GOT3 (cell line): ENCODE measurements around the gene CCDC74B.
"Not testable (repeated sequence)": the region's sequence is repeated elsewhere in the genome, so short reads cannot be mapped to it uniquely, and the experiment has no call there.

ENCODE experiments used
- DNase-seq: peaks from one replicate; lab custom pipeline; 2025; ENCODE audit warnings: mixed read lengths; lab: John Stamatoyannopoulos, UW

CCDC74B gene

DNA sequence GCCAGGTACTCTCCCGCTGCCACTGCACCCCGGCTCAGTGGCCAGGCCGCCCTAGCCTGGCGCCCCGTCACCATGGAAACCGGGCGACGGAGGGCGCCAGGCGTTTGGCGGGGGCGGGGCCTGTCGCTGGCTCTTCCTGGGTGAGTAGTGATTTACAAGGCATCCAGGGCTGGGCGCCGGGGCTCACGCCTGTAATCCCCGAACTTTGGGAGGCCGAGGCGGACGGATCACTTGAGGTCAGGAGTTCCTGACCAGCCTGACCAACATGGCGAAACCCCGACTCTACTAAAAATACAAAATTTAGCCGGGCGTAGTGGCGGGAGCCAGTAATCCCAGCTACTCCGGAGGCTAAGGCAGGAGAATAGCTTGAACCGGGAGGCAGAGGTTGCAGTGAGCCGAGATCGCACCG lies at the start of gene CCDC74B:
Gene CCDC74B, minus strand, starts transcription at position 107 of the 409 bp plus-strand sequence. CDS start 116 bp downstream, outside the sequence.
- DNase-seq, result peak; percentile 36

DNA sequence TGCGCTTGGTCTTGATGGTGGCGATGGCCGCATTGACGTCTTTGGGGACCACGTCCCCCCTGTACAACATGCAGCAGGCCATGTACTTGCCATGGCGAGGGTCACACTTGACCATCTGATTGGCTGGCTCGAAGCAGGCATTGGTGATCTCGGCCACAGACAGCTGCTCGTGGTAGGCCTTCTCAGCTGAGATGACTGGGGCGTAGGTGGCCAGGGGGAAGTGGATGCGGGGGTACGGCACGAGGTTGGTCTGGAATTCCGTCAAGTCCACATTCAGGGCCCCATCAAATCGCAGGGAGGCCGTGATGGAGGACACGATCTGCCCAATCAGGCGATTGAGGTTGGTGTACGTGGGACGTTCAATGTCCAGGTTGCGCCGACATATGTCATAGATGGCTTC lies 48.9 kb upstream of the CCDC74B start:
- not testable (repeated sequence) for DNase-seq

DNA sequence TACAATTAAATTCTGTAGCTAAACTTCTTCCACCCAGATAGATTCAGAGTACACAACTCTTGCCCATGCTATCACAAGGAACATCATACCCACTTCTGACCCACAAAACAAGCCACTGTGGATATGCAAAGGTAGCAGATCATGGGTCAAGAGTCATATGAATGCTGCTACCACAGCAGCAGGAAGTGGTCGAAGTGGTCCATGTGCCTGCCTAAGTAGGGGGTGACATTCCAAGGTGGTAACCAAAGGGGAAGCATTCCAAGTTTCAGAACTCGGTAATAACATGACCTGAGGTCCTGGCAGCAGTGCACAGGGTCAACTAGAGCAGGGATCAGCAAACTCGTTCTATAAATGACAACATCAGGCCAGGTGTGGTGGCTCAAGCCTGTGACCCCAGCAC lies 47.5 kb upstream of the CCDC74B start:
- not testable (repeated sequence) for DNase-seq

DNA sequence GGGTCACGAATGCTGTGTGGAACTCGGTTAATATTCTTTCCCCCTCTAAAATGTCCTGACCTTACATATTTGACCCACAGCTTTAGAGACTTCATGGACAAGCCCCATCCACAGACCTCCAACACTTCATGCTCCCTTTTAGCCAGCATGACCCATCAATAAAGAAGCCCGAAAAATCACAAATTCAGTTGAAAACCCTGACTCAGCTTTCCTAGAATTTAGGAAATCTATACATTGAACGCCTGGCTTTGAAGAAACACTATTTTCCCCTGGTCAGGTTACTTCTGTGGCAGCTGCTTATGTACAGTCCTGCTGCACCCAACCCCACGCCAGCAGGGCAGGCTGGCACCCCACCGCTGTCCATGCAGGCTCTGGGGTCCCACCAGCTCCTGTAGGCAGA lies 46.4 kb upstream of the CCDC74B start:
- not testable (repeated sequence) for DNase-seq

DNA sequence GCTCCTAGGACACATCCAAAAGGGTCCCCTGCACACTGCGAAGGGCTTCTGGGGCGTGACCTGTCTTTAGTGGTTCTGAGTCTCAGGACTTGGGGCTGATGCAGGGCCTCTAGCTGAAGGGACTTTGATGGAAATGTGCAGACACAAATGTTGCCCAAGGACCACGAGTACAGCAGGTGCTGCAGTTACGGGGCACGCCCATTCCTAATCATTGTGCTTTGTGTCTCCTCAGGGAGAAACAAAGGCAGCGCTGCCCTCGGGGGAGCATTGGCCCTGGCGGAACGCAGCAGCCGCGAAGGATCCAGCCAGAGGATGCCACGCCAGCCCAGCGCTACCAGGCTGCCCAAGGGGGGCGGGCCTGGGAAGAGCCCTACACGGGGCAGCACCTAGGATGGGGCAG lies 45.3 kb upstream of the CCDC74B start:
- DNase-seq, result no peak

DNA sequence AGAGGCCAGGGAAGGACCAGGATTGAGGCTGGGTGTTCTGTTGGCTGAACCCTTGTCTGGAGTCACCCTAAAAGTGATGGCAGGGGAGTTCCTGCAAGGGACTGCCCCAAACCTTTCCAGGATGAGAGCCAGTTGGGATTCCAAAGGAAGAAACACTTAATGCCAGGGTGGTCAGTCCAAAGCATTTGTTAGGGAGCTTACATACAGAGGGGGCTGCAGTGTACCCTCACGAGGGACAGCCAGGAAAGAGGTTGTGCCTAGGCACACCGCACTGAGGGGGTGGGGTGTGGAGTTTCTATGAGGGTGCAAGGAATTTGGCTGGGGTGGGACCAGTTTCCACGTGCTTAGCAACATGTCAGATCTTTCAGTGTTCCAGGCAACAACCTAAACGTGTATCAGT lies 44.0 kb upstream of the CCDC74B start:
- DNase-seq, result not testable (repeated sequence)

DNA sequence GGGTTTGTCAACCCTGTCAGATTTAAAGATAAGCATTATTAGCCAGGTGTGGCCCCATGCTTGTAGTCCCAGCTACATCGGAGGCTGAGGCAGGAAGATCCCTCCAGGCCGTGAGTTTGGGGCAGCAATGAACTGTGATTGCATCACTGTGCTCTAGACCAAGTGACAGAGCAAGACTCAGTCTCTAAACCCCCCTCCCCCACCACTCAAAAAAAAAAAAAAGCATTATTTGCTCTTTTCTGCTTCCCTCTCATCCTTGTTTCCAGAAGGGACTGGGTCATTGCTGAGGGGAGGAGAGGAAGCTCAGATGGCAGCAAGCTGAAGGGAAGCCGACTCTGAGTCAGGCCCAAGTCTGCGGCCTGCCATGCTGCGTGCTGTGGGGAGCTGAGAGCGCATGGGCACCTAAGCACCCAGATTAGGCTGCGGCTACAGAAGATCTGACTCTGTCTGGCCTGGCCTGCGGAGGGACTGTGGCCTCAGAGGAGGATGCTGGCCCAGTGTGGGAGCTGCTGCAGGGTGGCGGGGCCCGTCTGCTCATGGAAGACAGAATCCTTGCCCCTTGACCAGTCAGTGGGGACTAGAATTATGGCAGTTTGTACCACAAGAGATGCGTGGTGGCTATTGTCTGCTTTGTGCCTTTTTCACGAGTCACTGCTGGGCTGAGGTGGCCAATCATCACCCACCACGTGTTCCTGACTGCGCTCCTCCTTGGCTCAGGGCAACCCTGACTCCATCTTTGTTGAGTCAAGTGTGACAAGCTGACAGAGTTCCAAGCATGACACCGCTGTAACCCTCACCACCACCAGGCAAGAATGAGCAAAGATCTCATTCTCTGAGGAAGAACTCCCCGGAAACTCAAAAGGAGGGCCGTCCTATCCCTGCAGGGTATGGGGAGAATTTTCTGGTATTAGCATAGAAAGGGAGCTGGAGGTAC lies 43.2 kb upstream of the CCDC74B start:
- DNase-seq, result not testable (repeated sequence)

DNA sequence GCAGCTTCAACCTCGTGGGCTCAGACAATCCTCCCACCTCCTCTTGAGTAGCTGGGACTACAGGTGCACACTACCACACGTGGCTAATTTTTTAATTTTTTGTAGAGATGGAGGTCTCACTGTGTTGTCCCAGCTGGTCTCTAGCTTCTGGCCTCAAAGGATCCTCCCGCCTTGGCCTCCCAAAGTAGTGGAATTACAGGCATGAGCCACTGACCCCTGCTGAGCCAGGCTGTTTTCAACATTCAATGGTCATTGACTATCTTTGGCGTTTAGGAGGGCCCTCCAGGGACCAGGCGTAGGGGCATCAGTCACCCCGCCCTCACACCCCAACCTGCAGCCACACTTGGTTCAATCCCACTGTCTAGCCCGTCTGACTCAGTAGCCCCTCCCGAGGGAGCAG lies 42.4 kb upstream of the CCDC74B start:
- no peak for DNase-seq

DNA sequence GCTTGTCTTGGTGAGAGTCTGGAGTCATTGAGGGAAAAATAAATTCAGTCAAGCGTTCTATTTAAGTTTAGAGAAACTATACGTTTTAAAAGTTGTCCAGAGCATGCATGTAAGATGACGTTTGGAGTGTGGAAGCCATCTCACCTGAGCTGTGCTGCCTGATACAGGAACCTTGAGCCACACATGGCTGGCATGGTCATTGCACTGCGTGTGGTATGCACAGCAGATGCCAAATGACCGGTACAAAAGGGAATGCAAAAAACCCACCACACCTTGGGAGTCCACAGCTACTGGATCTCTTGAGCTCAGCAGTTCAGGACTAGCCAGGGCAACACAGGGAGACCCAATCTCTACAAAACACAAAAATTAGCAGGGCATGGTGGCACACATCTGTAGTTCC lies 41.5 kb upstream of the CCDC74B start:
- no peak for DNase-seq

DNA sequence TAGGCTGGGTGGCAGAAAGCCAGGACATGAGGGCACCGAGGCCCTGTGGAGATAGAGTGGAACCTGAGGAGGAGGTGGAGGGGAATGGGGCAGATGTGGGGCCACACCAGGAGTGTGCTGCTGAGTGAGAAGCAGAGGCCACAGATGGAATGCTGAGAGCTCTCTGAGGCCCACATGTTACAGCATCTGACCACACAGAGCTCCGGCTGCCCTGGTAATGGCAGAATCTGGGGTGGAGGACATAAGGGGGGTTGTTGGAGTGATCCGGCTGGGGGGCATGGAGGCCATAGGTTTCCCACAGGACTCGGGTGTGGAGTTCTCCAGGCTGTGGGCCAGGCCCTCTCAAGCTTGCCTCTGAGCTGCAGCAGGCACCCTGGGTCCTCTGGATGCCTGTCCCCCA lies 41.0 kb upstream of the CCDC74B start:
- no peak for DNase-seq

DNA sequence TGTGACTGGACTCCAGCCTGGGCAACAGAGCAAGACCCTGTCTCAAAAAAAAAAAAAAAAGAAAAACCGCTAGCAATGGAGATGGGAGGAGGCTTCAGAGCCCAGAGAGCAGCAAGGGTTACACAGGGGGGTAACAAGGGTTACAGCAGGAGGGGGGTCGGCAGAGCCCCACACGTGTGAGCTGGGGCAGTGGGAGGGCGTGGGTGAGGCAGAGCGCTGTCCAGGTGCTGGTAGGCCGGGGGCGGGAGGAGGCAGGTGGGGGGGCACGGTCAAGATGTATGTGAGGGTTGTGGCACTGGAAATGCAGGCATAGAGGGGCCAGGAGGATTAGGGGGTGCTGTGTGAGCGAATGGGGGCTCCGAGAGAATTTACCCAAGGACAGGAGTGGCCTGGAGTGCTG lies 40.5 kb upstream of the CCDC74B start:
- DNase-seq, result no peak

DNA sequence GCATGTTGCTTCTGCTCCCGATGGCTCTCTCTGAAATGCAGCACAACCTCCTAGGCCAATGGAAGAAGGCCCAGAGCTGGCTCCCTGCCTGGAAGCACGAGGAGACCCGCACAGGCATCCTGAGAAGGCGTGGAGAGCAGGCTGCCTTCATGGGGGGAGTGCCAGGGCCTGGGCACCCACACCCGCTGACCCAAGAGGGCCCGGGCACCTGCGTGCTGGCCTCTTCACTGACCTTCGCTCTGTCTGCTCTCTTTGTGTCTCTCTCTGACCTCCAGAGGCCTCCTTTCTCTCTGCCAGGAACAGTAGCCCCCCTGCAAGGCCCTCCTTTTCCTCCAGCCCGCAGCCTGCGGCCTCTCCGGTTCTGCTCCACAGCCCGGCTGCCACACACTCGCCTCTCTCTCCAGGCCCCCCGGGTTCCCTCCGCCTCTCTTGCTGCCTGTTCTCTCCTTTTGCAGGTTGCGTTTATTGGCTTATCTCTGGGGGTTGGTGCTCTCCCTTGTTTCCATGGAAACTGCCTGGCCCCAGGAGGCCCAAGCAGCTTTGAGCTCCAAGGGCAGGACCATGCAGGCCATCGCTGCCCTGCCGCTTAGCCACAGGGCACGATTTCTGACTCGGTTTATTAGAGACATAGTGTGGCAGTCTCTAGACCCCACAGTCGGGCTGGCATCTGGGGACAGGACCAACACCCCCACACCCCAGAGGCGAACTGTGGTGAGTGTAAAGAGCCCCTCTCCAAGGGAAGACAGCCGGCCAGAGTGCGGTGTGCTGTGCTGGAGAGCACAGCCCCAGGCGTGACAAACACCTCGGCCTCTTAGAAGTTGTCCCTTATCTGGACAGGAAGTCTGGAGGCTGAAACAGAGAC lies 38.8 kb upstream of the CCDC74B start:
- no peak for DNase-seq

DNA sequence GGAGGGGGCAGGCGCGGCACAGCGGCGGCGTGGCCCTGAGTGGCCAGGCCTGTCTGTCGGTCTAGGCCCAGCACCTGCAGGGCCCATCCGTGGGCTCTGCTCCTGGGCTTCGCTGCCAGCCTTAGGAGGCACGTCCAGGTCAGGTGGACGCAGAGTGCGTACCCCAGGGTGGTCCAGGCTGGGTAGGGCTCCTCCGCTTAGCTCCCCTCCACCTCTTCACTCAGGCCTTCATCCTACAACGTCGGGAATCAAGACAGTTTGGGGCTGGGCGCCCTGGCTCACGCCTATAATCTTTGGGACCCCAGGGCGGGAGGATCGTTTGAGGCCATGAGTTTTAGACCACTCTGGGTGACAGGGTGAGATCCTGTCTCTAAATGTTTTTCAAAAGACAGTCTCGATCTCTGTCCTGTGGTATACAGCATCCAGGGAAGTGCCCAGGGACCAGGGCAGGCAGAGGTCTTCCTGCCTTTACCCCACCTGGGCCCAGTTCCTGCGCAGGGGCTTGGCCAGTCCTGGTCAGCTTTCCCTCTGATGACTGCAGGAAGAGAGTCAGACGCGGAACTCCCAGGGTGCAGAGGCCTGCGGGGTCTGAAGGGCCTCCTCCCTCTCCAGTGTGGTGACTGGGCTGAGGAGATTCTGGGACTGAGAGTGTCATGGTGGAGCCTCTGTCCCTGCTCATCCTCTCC lies 38.1 kb upstream of the CCDC74B start:
- not testable (repeated sequence) for DNase-seq

DNA sequence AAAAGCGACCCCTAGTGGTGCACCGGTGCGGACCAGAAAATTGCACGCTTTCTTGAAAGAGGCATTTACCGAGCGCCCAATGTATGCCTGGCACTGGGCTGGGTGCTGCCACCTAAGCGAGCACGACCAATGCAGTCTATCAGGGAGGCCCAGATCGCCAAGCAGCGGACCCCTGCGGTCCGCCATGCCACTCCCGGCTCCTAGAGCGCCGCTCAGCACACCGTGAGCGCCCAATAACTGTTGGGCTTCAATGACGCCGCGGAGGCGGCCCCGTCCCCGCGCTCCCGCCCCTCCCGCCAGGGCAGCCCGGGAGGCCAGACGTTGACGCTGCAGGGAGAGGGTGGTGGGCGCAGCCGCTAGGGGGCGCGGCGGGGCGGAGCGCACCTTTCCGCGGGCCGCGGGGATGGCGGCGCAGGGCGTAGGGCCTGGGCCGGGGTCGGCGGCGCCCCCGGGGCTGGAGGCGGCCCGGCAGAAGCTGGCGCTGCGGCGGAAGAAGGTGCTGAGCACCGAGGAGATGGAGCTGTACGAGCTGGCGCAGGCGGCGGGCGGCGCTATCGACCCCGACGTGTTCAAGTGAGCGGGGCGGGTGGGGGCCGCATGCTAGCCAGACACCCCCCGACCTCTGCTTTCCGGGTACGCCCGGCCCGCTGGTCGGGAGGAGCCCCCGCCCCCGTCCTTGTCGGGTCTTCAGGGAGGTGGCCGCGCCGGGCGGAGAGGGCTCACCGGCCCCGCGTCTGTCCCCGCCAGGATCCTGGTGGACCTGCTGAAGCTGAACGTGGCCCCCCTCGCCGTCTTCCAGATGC lies 37.2 kb upstream of the CCDC74B start, which contains the start of gene MZT2B:
Gene MZT2B, plus strand, starts transcription at position 383 of the 803 bp plus-strand sequence. Its CDS starts 21 bp downstream, at position 404.
- DNase-seq, result peak; percentile 75

DNA sequence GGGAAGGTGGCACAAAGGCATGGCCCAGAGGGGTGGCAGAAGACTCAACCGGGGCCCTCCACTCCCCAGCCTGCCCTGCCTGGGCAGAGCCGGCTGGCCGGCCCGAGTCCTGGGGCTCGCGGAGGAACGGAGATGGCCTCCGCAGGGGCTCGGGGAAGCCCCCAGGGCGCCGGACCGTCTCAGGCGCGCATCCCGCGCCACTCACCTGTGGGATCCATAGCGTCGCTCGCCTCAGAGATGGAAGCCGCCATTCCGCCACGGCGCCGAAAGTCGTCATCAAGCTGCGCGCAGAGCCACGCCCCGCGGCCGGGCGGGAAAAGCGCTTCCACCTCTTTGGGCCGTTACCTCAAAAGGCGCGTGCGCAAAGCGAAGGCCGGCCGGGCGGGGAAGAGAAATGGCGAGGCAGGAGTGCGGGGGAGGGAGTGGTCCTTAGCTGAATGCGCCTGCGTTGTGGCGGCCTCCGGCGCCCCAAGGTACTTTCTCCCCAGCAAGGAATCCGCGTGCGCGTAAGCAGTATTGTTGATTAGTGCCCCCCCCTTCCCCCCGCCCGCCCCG lies 36.5 kb upstream of the CCDC74B start, which contains the start of gene SMPD4:
Gene SMPD4, minus strand, starts transcription at position 278 of the 555 bp plus-strand sequence. CDS start 5,010 bp downstream, outside the sequence.
- DNase-seq, result peak; percentile 94

DNA sequence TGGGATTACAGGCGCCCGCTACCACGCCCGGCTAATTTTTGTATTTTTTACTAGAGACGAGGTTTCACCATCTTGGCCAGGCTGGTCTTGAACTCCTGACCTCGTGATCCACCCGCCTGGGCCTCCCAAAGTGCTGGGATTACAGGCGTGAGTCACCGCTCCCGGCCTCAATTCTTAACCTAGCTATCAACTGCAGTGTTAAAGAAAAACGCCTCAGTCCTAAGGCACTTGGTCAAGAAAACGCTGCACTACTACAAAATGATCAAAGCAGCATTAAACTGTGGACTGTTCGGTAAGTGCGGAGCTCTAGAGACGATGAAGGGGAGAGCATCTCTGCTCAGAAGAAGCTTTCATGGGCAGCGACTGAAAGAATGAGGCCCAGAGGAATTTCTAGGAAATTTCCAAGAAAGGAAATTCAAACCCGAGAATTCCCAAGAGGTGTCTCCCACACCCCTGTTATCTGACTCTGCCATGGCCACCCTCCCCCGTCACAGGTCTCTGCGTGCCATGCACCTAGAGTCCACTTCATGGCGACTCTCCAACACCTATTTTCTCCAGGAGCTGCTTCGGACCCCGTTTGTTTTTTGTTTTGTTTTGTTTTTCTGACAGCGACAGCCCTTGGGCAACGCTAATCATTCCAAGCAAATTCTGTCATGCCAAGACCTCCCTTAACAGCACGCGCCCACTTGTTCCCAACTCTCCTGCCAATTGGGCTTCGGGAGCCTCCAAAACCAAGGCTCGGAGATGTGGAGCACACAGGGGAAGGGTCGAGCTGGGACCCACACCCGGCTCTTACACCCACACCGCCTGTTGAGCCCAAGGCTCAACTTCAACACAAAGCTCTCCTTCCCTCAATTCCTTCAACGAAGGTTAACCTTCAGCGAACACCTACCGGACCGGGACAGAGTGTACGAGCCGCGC lies 35.8 kb upstream of the CCDC74B start:
- not testable (repeated sequence) for DNase-seq

DNA sequence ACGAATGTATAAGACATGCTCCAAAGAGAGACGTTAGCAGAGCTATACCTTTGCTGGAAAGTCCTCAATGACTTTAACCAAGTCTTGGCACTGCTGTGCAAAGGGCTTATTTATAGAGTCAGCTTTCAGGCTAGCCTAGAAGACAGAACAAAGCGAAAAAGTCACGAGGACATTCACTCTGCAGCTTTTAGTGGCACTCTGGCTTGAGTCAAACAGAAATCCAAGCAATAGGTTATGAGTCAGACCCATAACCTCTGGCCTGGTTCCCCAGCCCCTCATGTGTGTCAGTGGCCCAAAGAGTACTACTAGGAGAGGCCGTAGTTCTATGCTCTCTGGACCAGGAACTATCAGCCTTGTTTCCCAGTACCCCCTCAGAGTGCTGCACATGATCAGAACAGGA lies 30.0 kb upstream of the CCDC74B start:
- DNase-seq, result not testable (repeated sequence)

DNA sequence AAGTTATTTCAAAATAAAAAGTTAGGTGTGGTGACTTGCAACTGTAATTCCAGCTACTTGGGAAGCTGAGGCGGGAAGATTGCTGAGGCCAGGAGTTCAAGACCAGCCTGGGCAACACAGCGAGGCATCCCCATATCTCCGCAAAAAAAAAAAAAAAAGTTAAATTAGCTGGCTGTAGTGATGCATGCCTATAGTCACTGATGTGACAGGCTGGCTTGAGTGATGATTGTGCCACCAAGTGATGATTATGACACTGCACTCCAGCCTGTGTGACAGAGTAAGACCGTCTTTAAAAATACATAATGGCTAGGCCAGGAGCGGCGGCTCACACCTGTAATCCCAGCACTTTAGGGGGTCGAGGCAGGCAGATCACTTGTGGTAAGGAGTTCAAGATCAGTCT lies 25.0 kb upstream of the CCDC74B start:
- no peak for DNase-seq

DNA sequence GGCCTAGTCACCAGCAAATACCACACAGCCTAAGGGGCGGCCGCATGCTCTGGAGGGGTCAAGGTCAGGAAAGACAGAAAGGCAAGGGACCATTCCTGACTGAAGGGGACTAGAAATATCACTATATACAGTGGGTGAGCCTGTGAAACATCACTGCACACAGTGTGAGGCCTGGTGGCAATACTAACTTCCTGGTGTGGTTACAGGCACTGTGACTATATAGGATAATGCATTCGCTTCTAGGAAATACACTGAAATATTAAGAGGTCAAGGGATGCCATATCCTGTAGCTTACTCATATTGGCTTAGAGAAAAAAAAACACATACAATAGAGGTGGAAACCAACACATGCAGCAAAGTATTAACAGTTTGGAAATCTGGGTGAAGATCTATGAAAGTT lies 24.3 kb upstream of the CCDC74B start:
- DNase-seq, result not testable (repeated sequence)
